ENCODE data around the gene CPLX4.

The CPLX4 gene

DNA sequence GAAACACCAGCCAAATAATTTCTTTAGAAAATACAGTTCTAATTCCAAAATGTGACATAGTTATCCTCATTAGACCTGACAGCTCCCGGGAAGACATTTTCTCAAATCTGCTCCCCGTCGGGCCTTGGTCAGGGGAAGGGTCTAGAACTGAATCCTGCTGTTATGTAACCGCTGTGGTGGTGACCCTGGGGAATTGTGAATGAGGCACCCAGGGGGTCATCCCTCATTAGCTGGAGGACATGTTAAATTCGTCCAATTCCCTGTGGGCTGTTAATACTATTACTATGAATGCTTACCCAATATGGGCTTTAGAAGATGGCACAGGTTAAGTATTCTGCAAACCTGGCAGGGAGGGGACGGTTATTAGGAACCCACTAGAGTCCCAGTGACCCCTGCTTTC lies 11.8 kb downstream of the CPLX4 start:
- DNase-seq (ENCODE audit: low spot score): no peak

DNA sequence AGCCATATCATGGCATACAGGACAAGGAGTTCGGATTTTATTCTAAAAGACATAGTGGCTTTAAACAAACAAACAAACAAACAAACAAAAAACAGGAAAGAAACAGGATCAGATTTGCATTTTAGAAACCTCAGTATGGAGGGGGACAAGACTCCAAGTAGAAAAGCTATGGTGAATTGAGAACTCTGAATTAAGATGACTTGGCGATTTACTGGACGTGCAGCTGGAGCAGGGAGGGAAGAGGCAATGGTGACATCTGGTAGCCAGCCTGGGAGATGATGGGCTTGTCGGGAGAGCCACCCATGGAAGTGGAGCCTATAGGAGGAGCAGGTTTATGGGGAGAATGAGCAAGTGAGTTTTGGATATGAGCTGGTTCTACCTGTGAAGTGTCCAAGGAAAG lies 13.2 kb downstream of the CPLX4 start:
- no peak for DNase-seq (ENCODE audit: low spot score)

DNA sequence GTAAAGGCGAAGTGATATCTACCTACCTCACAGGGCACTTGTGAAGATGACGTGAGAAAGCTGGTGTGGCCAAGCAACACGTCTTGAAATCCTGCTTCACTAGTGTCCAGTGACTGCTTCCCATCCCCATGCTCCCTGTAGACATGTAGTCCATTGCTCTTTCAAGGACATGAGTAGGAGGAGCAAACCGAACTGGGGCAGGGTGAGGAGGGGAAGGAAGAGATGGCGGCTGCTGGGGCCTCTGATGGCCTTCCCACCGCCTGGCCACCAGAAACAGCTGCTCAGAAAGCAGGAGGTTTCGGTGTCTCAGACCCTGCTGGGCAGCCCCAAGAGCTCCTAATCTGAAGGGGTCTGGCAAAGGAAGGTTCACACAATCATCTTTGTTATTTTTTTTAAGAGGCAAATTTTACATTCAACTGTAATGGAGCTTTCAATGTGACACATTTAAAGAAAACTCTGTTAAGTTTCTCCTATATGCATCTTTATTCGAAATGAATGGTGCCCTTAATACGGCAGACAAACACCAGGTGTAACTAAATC lies 14.7 kb downstream of the CPLX4 start:
- DNase-seq (ENCODE audit: low spot score): no peak

DNA sequence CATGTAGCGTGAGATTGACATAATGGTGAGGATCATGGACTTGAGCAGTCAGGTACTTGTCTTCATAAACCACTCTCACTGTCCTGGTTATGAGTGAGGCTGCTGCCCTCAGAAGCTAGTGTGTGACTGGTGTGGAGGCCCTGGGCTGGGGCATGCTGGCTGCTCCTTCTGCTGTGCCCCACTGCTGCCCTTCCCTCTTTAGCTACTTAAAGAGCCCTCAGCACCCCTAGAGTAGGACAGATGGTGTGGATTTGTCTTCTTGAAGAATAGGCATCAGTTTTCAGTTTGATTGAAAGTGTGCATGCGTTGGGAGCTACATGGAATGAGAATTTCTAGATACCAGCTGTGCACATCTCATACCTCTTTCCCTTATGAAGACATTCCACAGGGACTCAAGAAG lies 15.4 kb downstream of the CPLX4 start:
- no peak for DNase-seq (ENCODE audit: low spot score)

DNA sequence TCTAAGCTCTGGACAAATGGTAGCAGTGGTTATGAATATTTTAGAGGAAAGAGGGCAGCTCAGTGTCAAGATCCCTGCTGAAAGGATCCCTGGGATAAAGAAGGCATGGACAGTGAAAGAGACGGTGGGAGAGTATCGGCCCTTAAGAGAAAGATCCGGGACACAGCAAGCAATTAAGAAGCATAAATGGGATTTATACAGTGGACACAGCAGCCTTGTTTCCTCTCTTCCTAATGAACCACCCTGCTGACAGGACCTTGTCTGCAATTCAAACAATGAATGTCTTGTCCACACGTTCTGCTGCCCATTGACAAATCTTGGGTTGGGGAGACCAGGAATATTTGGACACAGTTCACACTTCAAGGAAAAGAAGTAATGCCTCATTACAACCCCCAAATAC lies 16.5 kb downstream of the CPLX4 start:
- DNase-seq (ENCODE audit: low spot score): no peak

DNA sequence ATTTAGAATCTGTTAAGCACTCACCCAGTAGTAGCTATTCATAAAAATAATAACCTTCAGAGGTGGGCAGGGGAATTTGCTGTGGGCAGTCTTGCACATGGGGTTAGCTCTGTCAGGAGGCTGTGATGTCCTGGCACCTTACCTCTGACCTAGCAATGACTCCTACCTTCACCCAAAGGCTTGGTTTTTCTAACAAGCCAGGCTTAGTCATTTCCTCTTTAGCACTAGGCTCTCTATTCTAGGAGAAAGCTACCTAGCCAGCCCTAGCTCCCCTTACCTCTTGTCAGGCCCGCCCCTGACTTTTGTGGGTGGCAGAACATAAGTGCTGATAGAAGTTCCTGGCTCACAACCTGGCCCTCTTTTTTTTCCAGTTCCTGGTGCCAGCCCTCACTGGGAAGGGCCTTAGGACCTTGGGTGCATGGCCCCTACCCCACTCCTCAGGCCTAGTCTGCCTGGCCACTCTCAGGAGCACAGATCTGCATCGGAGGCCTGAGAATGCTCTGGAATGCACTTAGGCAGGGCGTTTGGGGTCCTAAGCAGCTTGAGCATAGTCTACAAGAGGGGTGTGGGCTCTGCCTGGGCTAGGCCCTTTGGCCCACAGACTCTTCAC lies 17.7 kb downstream of the CPLX4 start:
- no peak for DNase-seq (ENCODE audit: low spot score)

DNA sequence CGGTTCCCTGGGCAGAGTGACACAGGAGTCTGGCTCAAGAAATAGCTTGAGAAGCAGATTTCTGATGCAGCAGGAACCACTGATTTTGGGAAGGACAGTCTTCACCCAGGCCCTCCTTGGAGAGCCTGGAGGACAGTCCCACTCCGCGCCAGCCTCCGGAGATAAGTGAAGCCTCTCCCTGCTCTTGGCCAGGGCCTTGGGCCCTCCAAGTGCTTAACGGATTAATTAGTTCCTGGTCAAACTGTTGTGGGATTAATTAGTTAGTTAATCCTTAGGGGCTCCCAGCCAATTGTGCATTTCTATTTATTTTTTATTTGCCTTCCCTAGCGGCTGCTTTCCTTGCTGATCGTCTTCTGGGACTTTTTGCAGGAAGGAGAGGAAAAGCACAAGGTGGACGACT lies 19.6 kb downstream of the CPLX4 start:
- DNase-seq (ENCODE audit: low spot score): no peak

DNA sequence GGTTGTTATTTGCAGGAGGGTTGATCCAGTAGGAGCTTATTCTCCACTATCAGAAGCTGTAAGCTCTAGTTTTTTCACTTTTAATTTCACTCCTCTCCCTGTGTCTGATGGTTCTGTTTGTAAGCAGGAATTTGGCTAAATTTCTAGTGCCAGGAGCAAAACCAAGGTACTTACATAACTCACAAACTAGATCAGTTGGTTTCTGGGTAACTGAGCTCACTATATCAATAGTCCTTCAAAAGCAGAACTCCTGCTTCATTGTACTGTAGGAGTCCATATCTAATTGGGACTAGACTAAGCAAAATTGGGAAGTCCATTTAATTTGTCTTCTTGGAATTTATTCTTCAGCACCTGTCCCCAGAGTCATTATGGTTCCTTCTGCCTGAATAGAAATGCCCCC lies 25.1 kb downstream of the CPLX4 start:
- DNase-seq (ENCODE audit: low spot score): no peak

DNA sequence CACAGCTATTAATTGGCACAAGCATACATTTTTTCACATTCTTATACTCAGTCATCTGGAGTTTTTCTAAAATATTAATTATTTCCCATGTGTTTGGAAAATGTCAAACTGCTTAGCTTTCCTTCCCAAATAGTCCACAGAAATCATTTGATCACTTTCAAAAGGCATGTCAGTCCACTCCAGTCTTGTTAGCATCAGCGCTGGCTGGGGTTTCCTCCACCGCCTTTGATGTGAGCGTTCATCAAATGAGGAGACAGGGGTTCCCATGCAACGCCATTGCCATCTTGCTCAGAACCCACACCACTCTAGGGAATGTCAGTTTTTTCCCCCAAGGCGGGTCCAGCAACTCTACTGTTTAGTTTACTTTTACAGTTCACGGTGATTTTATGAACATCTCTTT lies 32.1 kb downstream of the CPLX4 start:
- no peak for DNase-seq (ENCODE audit: low spot score)

DNA sequence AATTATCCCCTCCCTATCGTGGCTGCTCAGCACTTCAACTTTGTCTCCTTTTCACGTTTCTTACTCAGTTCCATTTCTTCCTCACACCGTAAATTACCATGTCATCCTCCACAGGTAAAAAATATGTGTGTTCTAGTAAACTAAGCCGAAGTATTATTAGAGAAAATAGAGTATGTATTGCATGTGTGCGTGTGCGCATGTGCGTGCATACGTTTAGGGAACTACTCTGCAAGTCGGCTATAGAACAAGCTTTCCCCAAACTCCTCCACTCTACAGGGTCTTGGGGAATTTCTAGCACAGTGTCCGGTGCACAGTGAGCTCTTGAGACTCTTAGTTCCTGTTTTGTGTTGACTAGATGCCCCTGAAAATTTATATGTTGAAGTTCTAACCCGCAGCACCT lies 36.1 kb downstream of the CPLX4 start:
- DNase-seq (ENCODE audit: low spot score): no peak

DNA sequence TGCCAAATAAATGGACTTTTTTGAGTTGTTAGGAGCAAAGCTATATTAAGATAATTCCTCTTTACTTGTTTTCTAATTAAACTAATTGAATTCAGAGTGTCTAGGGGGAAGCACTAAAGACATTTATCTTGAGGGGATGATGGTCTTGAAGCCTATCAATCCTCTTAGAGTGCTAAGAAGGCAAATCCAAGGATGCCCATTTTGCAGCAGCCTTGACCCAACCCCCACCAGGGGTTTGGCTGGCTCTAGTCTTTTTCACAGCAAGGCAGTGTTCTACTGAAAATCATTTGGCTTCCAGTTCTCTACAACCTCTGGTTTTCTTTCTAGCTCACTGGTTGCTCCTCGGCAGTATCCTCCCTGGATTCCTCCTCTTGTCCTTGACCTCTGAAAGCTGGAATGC lies 38.7 kb downstream of the CPLX4 start:
- DNase-seq (ENCODE audit: low spot score): no peak

DNA sequence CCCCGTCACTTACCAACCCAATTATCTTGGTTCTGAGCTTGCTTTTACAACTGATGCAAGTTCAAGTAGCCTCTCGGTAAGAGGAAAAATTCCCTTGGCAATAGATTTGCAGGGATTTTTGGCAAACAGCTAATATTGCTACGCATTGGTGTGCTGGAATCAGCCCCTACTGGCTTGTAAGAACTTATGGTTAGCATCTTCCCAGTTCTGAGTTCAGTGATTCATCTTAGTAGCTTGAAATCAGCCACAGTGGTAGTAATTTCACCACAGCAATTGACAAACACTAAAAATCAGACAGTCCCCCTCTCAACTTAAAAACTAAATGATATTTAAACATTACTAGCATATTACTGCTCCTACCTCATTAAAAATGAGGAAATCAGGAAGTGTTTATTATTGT lies 39.3 kb downstream of the CPLX4 start:
- DNase-seq (ENCODE audit: low spot score): no peak

DNA sequence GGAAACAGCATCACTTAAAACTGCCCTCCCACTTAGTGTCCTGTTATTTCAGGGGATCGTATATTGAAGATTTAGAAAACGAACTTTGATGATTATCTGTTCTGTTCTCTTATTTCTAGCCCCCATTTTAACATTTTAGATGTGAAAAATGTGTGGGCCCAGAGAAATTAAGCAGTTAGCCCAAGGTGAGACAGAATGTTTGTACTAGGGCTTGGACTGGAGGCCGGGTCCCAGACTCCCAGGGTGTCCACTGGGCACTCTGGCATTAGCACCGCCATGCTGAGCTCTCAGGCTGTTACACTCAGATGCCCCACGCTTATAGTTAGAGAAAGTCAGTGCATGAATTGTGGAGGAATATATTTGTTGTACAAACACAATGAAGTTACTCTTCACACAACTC lies 39.7 kb downstream of the CPLX4 start:
- DNase-seq (ENCODE audit: low spot score): no peak

DNA sequence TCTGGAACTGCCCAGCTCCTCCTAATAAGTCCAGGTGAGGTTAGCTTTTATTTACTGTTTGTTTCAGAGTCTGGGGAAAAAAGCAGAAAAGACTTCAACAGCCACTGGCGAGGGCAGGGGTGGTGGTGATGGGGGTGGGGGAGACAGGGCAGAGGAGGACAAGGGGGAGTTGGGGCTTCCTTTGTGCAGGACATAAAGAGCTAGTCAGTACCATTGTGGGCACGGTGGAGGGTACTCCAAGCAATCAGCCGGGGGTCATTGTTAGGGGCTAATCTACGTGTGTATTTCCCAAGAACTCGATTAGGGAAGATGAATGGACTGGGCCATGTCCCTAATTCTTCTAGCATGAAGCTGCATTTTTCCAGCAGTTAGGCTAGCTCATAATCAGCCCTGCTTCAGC lies 42.4 kb downstream of the CPLX4 start:
- DNase-seq (ENCODE audit: low spot score): no peak

DNA sequence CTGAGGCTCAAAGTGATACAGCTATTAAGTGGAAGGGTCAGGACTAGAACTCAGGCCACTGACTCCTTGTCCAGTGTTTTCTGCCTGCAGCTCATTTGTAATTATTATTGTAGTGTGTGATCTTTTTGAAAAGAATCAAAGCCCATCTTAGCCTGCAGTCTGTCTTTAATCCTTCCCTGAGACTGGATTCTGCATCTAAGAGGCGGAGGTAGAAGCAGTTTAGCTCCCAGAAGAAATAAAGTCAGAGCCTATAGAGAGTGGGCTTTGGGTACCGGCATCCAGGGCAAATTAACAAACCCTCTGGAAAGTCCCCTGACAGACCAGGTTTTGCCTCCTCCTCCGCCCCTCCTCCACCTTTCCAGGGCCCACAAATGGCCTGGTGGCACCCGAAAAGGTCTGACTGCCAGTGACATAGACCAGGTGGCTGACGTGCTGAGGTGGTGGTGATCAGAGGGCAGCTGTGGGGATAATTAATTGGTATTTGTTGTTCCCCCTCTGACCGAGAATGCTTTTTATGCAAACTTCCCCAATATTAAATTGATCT lies 43.0 kb downstream of the CPLX4 start:
- no peak for DNase-seq (ENCODE audit: low spot score)

DNA sequence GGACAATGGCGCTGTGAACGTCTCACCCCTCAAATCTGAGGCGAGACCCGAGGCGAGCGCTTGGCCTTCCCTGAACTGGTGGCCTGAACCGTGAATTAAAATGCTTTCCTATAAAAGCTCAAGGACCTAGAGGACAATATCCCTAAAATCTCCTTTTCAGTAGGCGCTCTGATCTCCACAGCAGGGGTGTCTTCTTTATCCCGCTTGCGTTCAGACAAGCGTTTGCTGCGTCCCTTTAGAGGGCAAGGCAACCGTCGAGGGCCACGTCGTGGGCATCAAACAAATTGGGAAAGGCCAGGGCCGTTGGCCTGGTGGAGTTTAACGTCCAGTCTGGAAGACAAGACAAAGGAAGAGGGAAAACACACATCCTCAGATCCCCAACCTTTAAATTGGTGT lies 43.9 kb downstream of the CPLX4 start:
- DNase-seq (ENCODE audit: low spot score): no peak

DNA sequence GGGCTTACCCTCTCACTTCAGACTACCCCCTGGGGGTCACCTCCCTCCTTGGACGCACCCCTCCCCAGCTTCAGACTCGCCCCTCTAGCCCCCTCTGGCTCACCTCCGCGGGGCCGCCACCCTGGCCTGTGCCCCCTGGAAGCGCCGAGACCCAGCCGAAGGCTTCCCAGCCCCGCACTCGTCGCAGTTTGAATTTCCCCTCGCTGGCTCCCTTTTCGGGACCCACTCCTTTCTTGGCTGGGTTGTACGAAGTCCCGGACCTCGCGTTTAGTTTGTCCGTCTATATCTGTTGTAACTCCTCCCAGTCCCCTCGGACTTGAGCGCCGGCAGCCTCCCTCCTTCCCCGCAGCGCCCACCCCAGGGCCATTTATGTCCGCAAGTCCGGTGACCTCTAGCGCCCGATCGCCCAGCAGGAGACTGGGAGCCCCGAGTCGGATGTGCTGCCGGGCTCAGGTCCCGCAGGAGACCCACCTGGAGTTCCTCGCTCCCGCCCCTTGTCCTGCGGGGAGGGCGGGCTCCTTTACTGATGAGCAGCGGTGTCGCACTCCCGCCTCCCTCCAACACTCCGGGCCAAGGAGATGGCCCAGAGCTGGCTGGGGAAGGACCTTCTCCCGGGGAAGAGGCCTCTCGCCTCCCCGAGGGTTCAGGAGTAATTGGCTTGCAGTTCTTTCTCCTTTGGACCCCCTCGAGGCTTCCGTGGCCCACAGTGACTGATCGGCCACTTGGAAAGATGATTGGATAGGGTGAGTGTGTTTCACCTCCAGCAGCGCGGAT lies 44.5 kb downstream of the CPLX4 start:
- no peak for DNase-seq (ENCODE audit: low spot score)

DNA sequence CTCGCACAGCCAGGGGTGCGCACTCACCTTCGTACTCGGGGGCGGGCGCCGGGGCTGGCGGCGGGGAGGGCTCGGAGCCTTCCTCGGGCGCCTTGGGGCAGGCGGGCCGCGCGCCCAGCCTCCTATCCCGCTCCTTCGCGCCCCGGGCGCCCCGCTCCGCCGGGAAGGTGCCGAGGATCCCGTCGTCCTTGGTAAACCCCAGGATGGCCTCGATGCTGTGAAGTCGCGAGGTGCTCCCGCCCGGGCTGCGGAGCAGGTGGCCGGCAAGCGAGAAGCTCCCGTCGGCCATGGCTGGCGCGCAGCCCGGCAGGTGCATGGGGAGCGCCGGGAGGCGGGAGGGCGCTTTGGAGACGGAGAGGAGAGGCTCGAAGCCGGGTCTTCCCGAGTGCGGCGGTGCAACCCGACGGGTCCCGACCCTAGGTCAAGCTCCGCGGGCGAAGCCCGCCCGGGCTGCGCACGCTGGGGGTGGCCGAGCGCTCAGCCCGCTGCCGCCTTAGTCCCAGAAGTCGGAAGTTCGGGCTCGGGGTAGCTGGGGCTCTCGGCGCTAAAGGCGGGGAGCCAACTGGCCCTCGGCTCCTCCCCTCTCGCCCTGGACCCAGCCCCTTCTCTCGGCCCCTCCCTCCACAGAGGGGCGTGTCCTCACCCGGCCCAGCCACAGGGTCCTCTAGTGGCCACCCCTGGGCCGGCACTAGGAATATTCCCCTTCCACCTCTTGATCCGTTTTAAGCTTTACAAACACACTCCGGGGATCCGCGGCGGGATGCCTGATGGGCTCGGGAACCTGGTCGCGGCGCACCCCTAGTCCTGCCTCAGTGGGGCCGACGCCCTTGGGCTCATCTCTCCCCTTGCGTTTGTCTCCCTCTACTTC lies 45.3 kb downstream of the CPLX4 start, which contains the start of gene RAX:
TSS of gene RAX (minus strand) at position 564 of the 868 bp plus-strand sequence. CDS start at position 316, 248 bp downstream.
- no peak for DNase-seq (ENCODE audit: low spot score)

DNA sequence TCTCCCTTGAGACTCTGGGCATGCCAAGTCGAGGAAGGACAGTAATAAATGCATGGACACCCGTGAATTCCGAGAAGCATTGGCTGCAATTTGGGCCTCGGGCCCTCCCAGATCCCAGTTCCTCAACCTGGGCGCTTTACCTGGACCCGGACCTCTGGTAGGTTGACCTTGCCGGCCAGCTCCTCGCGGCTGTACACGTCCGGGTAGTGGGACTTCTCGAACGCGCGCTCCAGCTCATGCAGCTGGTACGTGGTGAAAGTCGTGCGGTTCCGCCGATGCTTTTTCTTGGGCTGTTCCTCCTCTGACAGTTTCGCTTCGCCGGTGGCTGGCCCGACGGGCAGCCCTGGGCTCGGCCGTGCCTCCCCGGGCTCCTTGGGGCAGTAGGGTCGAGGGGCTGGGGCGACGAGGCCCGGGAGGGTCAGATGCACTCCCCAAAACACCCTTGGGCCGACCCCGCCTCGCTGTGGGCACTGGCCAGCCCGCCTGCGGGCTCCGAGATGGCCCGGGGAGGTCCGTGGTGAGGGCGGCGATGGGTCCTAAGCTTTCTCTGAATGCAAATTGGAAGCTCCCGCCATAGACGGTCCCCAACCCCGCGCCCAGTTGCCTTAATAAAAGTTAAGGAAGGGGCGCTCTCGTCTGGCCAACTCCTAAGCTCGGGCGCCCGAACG lies 46.1 kb downstream of the CPLX4 start:
- no peak for DNase-seq (ENCODE audit: low spot score)

DNA sequence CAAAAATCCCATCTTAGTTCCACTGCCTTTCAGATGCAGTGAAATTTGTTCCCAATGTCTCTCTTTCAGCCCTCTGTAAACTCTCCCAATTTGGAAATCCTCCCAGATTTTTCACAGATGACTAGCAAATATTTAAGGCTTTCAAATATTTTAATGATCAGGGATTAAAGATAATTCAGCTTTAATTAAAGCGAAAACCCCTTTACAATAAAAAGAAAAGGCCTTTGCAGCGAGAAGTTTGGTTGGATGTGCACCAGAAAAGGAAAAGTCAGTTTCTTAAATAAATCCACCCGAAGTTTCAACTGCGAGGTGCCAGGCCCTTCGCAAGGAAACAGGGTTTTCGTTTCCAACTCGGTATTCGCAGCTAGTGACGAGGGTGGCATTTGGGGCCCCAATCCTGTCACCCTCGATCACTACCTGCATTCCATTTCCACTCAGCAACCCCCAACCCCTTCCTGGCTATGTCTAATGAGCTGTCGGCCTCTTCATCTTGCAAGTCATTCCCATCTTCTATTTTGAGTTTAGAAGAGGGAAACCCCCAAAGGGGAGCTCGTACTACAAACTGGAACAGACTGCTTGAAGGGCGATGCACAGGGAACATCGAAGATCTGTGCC lies 46.7 kb downstream of the CPLX4 start:
- no peak for DNase-seq (ENCODE audit: low spot score)

DNA sequence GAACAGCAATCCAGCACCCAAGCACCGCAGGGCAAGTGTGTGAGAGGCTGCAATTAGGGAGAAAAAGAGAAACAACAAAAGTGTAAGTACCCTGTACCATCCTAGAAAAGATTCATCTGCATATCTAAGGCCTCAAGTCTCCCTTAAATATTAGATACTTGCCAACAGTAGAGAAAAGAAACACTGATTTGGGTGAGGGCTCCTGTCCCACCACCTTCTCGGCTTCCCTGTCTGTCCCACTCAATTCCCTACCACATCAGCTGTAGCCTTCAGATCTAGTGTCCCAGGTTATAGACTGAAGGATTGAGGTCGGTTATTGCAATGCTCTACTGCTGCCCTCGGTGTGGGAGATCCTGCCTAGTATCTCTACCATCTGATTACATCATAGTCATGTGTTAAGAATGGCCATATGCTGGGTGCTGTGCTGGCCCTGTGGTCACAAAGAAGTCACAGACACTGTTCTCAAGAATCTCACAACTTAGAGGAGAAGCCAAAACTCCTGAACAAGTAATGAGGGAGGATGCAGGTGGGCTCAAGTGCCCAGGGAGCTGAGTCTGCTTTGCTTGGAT lies 47.7 kb downstream of the CPLX4 start:
- DNase-seq (ENCODE audit: low spot score): no peak

Data from hematopoietic multipotent progenitor cell treated with erythropoietin and hydrocortisone succinate and interleukin-3 and kit ligand, for 17 days (in vitro differentiated cells).